ENCODE data around the gene ABTB2.

GRCh38 chr11:34139346-34139745, 218.5 kb downstream of the ABTB2 start:
- TF ChIP-seq CTCF (IDR thresholded peaks at IDR 0.05; ENCODE audit: poor library complexity) (no peak), EZH2 (IDR thresholded peaks at IDR 0.05; ENCODE audit: borderline replicate concordance) (no peak)
